Esophagus (tissue), 2 donors: ENCODE results near the gene BCAR3. TPM values are rescaled to one million over a fixed set of nuclear protein-coding genes. Genes with fewer than 3 reads are reported as not detected.

Experiments
- H3K27ac ChIP-seq, 2 donors: one replicate each; pipeline ENCODE4 v1.5.1; 2013; ENCODE audit warnings: low read depth in 2 of 2, mild to moderate bottlenecking in 2 of 2, inconsistent platforms in 1 of 2, low read length in 1 of 2, moderate library complexity in 1 of 2
- H3K27me3 ChIP-seq, 2 donors: one replicate each; pipeline ENCODE4 v1.6.1; 2013; ENCODE audit warnings: low read length in 2 of 2, control low read depth in 1 of 2, mild to moderate bottlenecking in 1 of 2; ENCODE audit not compliant: insufficient read depth in 2 of 2, control insufficient read depth in 1 of 2
- H3K36me3 ChIP-seq, 2 donors: one replicate each; pipeline ENCODE4 v1.6.1; 2013; ENCODE audit warnings: low read length in 1 of 2; ENCODE audit not compliant: control insufficient read depth in 2 of 2, insufficient read depth in 2 of 2
- H3K4me1 ChIP-seq, 2 donors: one replicate each; pipeline ENCODE4 v1.6.1; 2013; ENCODE audit warnings: low read length in 1 of 2; ENCODE audit not compliant: control insufficient read depth in 2 of 2, insufficient read depth in 2 of 2
- H3K4me3 ChIP-seq, 2 donors: one replicate each; pipeline ENCODE4 v1.5.1; 2013; ENCODE audit warnings: low read length in 2 of 2, mild to moderate bottlenecking in 2 of 2, low read depth in 1 of 2, moderate library complexity in 1 of 2
- H3K9me3 ChIP-seq, 2 donors: one replicate each; pipeline ENCODE4 v1.6.1; 2013; ENCODE audit warnings: mild to moderate bottlenecking in 2 of 2, low read depth in 1 of 2, low read length in 1 of 2, moderate library complexity in 1 of 2; ENCODE audit not compliant: control insufficient read depth in 2 of 2, insufficient read depth in 1 of 2
- WGBS, 2 donors: extraction: QIAGEN DNeasy Blood & Tissue Kit; methylation state at CpG; one replicate each; pipeline ENCODE4 v1.1.7; 2013; 5-methylcytosine and 5-hydroxymethylcytosine counted together
- polyA plus RNA-seq, 2 donors: library from polyadenylated mRNA; stranded (reverse); fragments of 200-250 nt; gene quantifications; one replicate each; pipeline ENCODE4 v1.2.3, GENCODE V29; 2013
- donor health status: healthy with polysubstance abuse.
- donor health status: Bipolar disorder and iron deficiency.

Gene BCAR3
- polyA plus RNA-seq, result 1 to 10 TPM; 7.5 to 9.4 TPM

DNA sequence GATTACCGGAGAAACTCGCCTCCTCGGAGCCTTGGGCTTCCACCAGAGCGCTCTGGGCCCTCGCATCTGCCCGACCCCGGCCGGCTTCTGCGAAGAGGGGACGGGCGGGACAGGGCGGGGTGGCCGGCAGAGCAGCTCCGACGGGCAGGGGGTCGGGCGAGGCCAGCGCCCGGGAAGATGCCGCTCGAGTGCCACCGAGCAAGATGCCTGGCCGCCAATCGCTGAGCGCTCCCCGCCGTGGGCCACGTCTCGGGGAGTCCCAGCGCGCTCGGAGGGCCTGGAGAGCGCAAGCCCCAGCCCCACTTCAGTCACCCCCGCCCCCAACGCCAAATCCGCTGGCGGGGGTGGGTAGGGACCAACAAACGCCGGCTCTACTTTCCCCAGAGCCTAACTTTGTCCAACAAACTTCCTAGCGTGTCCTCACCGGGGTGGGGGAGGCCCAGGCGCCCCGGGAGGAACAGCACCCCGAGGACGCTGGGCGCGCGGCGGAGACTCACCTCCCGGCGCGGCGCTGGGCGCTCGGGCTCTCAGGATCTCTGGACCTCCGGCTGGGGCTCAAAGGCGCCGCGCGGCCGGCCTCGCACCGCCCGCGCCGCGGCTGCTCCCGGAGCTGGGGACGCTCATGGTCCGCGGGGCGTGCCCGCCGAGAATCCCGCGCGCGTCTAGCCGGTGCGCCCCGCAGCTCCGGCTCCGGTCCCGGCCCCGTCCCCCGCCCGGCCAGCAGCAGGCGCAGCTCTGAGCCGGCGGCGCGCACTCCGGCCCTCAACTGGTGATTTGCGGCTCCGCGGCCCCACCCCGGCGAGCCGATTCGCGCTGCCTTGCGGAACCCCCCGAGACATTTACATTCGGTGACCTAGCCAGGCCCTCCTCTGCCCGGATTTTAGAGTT, at the start of gene BCAR3:
Gene BCAR3 (minus strand): TSS at position 737 of the 888 bp plus-strand sequence. CDS start 6,907 bp downstream, outside the sequence.
- H3K27me3 ChIP-seq, result no peaks in the 10 kb centered on the region
- WGBS, 2 donors, result 1% methylated on average over 83 to 105 of the region's 105 CpGs
- no peaks in the 10 kb centered on the region for H3K36me3 ChIP-seq
- peak within 1 kb of the TSS; percentile 61 to 71 for H3K4me3 ChIP-seq
- H3K27ac ChIP-seq, result peak within 1 kb of the TSS; percentile 83 to 86
- peaks cover 0 to 6% of the 10 kb centered on the region in 2 donors for H3K4me1 ChIP-seq
- no peaks in the 10 kb centered on the region for H3K9me3 ChIP-seq

DNA sequence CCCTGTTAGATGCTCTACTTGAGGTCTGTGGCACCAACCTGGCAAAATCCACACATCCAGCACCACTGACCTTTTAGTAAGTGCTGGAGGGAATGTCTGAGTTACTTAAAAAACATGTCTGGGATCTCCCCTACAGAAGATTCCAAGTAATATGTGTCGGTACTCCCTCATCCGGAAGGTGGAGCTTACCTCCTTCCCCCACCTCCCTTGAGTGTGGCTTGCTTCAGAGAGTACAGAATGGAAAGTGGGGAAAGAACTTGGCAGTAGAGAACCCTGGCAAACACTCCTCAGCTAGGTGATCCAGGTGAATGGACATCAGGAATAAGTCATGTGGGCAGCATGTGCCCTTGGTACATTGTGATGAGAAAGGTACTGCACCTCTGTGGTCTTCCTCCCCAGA, 49.0 kb upstream of the BCAR3 start:
- 90 to 91% methylated on average over 2 of the region's 2 CpGs for WGBS, 2 donors
- no peak overlapping the region for H3K4me3 ChIP-seq

DNA sequence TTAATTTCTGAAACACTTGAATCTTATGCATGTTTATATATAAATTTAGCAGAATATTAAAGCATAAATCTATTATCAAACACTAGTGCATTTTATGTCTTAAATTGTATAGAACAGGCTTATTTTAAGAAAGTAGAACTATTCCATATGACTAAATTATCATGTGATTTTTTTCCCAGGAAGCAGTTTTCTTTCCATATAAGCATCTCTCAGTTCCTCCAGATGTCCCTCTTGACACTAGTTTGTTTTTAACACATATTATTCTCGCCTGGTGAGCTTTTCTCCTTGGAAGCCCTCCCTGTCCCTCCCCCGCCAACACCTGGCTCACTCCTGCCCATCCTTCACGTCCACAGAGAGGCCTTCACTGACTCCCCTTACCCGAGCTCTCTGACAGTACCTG, 48.3 kb upstream of the BCAR3 start:
- no peak overlapping the region for H3K4me3 ChIP-seq
- no peaks in the 10 kb centered on the region for H3K9me3 ChIP-seq
- no peaks in the 10 kb centered on the region for H3K36me3 ChIP-seq
- H3K27ac ChIP-seq, result no peak overlapping the region
- H3K27me3 ChIP-seq, result no peaks in the 10 kb centered on the region
- 91 to 93% methylated on average over 4 of the region's 4 CpGs for WGBS, 2 donors
- no peaks in the 10 kb centered on the region for H3K4me1 ChIP-seq

More for the DNA sequence above, 49.0 kb upstream of the BCAR3 start:
- Histone ChIP-seq H3K27ac (no peak overlapping the region), H3K36me3 (no peaks in the 10 kb centered on the region), H3K4me1 (no peaks in the 10 kb centered on the region), H3K9me3 (no peaks in the 10 kb centered on the region), H3K27me3 (no peaks in the 10 kb centered on the region)

DNA sequence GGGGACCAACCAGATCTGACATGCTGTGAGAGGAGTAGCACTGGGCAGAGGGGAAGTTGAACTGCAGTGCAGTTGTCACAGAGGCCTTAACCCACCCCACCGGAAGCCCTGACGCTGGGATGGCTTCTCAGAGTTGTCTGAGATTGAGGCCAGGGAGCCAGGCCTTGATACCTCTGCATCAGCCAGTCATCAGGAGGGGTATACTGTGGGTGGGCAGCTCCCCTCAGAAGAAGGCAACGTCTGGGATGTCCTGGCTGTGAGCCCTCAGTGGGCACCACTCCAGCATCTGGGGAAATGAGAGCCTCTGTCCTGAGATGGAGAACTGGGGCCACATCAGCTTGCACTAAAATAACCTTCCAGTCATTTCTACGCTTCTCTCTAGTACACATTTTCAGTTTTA, 47.9 kb upstream of the BCAR3 start:
- Histone ChIP-seq H3K27me3 (no peaks in the 10 kb centered on the region), H3K27ac (no peak overlapping the region), H3K36me3 (no peaks in the 10 kb centered on the region), H3K4me3 (no peak overlapping the region), H3K4me1 (no peaks in the 10 kb centered on the region), H3K9me3 (peaks cover 0 to under 1% of the 10 kb centered on the region in 2 donors)
- WGBS, 2 donors, result 73 to 75% methylated on average over 4 of the region's 4 CpGs

DNA sequence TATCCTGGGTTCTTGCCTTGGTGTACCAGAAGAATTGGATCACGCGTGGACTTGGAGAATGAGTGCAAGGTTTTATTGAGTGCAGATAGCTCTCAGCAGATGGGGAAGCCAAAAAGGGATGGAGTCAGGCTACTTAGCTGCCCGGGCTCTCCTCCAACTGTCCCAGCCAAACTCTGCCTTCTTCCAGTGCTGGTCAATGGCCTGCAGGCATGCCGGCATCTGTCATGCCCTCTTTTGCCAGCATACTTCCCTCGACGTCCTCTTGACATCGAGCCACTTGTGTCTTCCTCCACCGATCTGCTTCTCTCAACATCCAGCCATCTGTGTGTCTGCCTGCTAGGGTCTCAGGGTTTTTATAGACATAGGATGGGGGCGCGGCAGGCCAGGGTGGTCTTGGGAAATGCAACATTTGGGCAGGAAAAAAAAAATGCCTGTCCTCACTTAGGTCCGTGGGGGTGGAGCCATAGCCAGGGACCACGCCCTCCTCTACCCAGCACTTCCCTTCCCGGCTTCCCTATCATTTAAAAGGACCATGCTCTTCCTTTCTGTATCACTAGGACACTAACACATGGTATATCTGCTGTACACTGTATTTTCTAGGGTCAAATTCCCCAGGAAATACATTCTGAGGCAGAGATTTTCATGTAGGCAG, 47.0 kb upstream of the BCAR3 start:
- Histone ChIP-seq H3K9me3 (peaks cover 0 to 2% of the 10 kb centered on the region in 2 donors), H3K27ac (no peak overlapping the region), H3K4me1 (no peaks in the 10 kb centered on the region), H3K4me3 (no peak overlapping the region), H3K36me3 (no peaks in the 10 kb centered on the region), H3K27me3 (no peaks in the 10 kb centered on the region)
- 72 to 87% methylated on average over 13 of the region's 13 CpGs for WGBS, 2 donors

DNA sequence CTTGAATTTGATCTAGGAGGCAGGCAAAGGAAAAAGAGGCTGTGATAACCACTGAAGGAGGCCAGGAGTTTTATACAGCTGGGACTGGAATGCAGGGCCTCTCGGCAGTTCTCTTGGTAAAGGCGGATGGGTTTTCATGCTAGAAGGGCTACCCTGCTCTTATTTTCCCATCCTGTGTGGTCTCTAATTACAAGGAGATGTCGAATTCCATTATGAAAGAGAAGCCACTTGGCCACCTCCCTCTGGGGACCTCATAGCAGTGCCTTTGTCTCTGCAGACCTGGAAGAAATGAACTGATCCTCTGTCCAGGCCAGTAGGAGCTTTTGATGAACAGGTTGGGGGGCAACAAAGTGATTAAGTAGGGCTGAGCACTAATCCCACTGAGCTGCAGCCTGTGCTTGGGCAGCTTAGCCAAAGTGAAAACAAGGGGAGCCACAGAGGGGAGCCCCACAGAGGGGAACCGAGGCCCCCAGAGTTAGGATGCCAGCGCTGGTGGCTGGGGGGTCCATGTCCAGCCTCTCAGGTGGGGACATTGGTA, 42.2 kb upstream of the BCAR3 start:
- no peak overlapping the region for H3K27ac ChIP-seq
- H3K36me3 ChIP-seq, result no peaks in the 10 kb centered on the region
- H3K27me3 ChIP-seq, result no peaks in the 10 kb centered on the region
- peaks cover 0 to 2% of the 10 kb centered on the region in 2 donors for H3K9me3 ChIP-seq
- peaks cover 3 to 6% of the 10 kb centered on the region in 2 donors for H3K4me1 ChIP-seq
- WGBS, 2 donors, result 93% methylated on average over 5 of the region's 5 CpGs
- no peak overlapping the region for H3K4me3 ChIP-seq

DNA sequence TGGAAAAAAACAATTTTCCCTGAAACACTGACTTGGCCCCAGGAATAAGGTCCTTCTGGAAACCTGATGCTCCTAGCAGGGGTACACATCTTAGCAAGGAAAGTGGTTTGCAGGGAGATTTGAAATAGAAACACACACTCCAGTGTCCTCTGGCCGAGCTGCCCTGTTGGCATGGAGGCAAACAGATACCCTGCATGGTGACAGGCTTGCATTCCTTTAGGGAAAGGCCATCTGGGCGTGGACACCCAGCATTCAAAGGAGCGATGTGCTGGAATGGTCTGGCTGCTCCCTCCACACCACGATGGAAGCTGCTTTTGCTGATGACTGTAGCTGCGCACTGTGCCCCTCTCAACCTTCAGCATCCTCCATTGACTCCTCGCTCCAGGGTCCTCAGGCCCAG, 41.5 kb upstream of the BCAR3 start:
- Histone ChIP-seq H3K27ac (no peak overlapping the region), H3K9me3 (peaks cover 0 to 2% of the 10 kb centered on the region in 2 donors), H3K36me3 (no peaks in the 10 kb centered on the region), H3K4me3 (no peak overlapping the region), H3K4me1 (peaks cover 3 to 6% of the 10 kb centered on the region in 2 donors), H3K27me3 (no peaks in the 10 kb centered on the region)
- WGBS, 2 donors, result 84 to 86% methylated on average over 6 of the region's 6 CpGs

DNA sequence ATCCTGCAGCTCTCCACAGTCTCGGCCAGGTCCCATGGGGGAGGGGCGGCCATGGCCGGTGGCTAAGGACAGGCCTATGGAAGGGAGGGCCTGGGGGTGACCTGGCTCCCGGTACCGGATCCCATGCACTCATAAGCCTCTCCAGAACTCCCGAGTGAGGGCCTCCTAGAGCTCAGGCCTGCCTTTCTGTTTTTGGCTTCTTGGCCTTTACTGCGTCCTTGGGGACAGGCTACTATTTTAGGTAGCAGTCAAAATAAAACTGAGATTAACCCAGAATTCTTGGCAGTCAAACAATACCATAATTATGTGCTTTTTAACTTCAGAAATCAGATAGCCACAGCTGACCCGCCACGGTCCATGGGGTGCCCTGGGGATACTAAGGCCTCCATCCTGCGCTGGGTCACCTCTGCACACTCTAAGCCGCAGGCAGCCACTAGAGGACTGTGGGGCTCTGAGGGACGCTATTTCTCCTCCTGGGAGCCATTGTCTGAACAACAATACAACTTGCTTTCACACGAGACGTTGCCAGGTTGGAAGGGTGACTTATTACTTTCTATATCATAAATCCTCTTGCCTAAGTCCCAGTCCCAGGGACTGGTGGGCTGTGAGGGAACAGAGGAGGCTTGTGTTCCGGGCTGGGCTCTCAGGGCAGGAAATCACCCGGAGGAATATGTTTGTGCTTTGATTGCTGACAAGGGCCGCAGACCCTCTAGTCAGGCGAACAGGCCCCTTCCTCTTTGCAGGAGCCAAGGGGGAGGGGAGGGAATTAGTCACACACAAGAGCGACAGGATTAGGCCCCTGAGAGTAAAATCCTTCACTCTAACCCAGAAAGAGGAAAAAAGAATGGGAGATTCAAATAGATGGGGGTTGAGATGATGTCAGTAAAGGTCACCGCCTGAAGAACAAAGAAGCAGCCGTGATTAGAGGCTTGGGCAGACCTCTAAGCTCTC, 40.7 kb upstream of the BCAR3 start:
- peak overlapping the region in 1 of 2 donors; percentile 52 for H3K27ac ChIP-seq
- no peak overlapping the region for H3K4me3 ChIP-seq
- no peaks in the 10 kb centered on the region for H3K36me3 ChIP-seq
- peaks cover 3 to 6% of the 10 kb centered on the region in 2 donors for H3K4me1 ChIP-seq
- no peaks in the 10 kb centered on the region for H3K27me3 ChIP-seq
- WGBS, 2 donors, result 72 to 73% methylated on average over 20 to 21 of the region's 21 CpGs
- peaks cover 0 to 2% of the 10 kb centered on the region in 2 donors for H3K9me3 ChIP-seq
